Measurements from ENCODE around the gene PRRT2. TPM values are rescaled to one million over a fixed set of nuclear protein-coding genes. Genes with fewer than 3 reads are reported as not detected.
A peak's percentile ranks its signal among the peaks of the same experiment; 100 is the strongest.

Gene PRRT2
- total RNA-seq, 1 experiment from 2014 or later = 6.2 TPM

- no peak for DNase-seq (ENCODE audit: low spot score)
- in situ Hi-C loops (cut with HindIII; ENCODE audit: low sequenced_read_pairs) = no loop called here
These were observed 39.0 kb downstream of the PRRT2 start for GRCh38 chr16:29850998-29851397.

- DNase-seq (ENCODE audit: low spot score) = peak; percentile 94
- in situ Hi-C loops (cut with HindIII; ENCODE audit: low sequenced_read_pairs) = no loop called here
These were observed 40.7 kb downstream of the PRRT2 start for GRCh38 chr16:29852654-29853053.

- in situ Hi-C loops (cut with HindIII; ENCODE audit: low sequenced_read_pairs) = no loop called here
- no peak for DNase-seq (ENCODE audit: low spot score)
These were observed 42.6 kb downstream of the PRRT2 start for GRCh38 chr16:29854520-29855100.

DNA sequence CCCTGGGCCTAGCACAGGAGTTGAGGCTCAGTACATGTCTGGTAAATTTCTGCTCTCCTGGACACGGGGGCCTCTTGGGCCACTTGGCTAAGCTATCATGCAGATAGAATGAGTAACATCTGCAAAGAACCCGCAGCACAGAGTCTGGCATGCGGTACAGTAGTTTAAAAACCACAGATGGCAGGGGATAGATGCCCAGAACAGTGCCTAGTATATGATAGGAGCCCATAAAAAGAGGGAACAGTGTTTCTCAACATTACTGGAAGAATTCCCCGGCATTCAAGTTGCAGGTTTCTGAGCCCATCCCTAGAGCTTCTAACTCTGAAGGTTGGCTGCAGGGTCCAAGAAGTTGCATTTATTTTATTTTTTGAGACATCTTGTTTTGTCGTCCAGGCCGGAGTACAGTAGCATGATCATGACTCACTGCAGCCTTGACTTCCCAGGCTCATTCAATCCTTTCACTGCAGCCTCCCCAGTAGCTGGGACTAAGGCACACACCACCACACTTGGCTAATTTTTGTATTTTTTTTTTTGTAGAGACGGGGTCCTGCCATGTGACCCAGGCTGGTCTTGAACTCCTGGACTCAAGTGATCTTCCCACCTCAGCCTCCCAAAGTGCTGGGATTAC is 45.3 kb downstream of the PRRT2 start:
- DNase-seq (ENCODE audit: low spot score) = no peak
- in situ Hi-C loops (cut with HindIII; ENCODE audit: low sequenced_read_pairs) = no loop called here

- DNase-seq (ENCODE audit: low spot score) = no peak
- in situ Hi-C loops (cut with HindIII; ENCODE audit: low sequenced_read_pairs) = no loop called here
These were observed 46.3 kb downstream of the PRRT2 start for GRCh38 chr16:29858149-29858849.

DNA sequence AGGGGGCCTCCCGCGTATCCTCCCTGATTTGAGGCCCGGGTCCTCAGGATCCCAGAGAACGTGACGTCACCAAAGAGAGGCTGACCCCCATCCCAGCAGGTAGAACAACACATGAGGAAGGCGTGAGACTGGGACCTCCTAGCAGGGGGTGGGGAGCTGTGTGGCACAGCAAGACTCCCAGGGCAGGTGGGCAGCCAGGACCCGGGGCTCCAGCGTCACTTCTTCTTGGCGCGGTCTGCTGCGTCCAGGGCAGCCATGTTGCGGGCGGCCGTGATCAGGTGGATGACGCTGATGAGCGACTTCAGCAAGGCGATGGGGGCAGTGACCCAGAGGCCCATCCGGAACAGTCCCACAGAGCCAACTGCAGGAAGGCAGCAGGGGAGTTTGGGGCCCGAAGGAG is 47.0 kb downstream of the PRRT2 start:
- DNase-seq (ENCODE audit: low spot score) = no peak
- in situ Hi-C loops (cut with HindIII; ENCODE audit: low sequenced_read_pairs) = no loop called here

GRCh38 chr16:29860218-29860617 is 48.2 kb downstream of the PRRT2 start:
- in situ Hi-C loops (cut with HindIII; ENCODE audit: low sequenced_read_pairs) = no loop called here
- DNase-seq (ENCODE audit: low spot score) = peak; percentile 35

DNA sequence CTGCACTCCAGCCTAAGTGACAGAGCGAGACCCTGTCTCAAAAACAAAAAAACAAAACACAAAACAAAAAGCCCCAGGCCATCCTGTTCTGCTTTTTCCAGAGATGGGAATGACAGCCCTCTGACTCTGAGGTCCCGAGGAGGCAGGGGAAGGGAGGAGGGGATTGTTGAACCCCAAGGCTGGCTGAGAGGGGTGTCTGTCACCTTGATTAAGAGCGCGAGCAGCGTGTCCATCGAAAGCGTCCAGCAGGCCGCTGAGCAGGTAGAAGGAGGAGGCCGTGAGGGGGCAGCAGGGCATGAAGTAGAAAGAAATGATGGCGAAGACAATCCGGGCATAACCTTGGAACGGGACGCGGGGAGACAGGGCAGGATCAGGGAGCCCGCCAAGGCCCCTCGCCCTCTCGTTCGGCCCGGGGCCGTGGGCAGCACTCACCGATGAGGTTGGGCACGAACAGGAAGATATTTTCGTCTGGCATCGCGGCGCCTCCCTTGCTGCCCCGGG is 50.4 kb downstream of the PRRT2 start:
- in situ Hi-C loops (cut with HindIII; ENCODE audit: low sequenced_read_pairs) = no loop called here
- peak; percentile 75 for DNase-seq (ENCODE audit: low spot score)

DNA sequence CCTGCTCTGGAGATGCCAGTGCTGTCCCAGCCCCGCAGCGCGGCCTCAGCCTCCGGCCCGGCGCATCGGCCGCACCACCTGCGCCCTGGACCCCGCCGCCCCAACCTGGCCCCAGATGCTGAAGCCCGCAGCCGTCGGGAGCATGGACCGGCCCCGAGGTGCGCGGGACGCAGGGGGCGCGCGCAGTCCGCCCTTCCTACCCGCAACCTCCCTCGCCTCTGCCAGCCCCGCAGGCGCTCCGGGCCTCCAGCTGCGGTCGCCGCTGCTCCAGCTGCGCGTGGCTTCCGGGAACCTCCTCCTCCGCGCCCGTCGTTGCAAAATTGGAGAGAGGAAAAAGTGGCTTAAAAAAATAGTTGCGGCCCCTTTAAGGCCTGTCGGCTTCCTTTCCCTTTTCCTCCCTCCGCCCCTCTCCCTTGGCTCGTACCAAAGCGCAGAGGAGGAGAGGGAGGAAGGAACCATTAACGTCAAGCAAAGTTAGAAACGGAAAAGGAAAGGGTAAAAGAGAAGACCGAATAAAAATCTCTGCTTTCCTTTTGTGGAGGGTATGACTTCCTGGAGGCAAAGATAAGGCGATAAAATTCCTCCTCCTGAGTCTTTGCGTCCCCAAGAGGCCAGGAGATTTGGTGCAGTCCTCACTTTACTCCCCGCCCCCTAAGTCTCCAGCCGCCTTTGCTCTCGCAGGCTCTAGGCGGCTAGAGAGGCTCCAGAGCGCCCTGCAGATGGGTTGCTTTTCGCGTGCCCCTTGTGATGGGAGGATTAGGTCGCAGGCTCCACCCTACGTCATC is 51.1 kb downstream of the PRRT2 start, which contains the start of gene CDIPT:
CDIPT (minus strand) TSS at position 343 of the 785 bp plus-strand sequence. CDS start 369 bp downstream, outside the sequence.
- in situ Hi-C loops (cut with HindIII; ENCODE audit: low sequenced_read_pairs) = no loop called here
- DNase-seq (ENCODE audit: low spot score) = peak; percentile 99

GRCh38 chr16:29863669-29863984 is 51.6 kb downstream of the PRRT2 start:
- in situ Hi-C loops (cut with HindIII; ENCODE audit: low sequenced_read_pairs) = no loop called here
- DNase-seq (ENCODE audit: low spot score) = no peak

GRCh38 chr16:29864205-29864604 is 52.2 kb downstream of the PRRT2 start:
- in situ Hi-C loops (cut with HindIII; ENCODE audit: low sequenced_read_pairs) = no loop called here
- no peak for DNase-seq (ENCODE audit: low spot score)

Other genes starting within 250 kb of the PRRT2 start
- gene SPN, start 148.9 kb upstream of the PRRT2 start, total RNA-seq (2014; rRNA removed; shearing (Covaris generic)) = 0.37 TPM in 1 of 2 replicates, not detected in the other
- 96.6 and 105 TPM in 2 replicates for gene QPRT, start 133.0 kb upstream of the PRRT2 start, total RNA-seq (2014; rRNA removed; shearing (Covaris generic))
- gene C16orf54, start 66.2 kb upstream of the PRRT2 start, total RNA-seq (2014; rRNA removed; shearing (Covaris generic)) = not detected in 2 replicates
- gene ZG16, start 33.9 kb upstream of the PRRT2 start, total RNA-seq (2014; rRNA removed; shearing (Covaris generic)) = not detected in 2 replicates
- gene KIF22, start 21.4 kb upstream of the PRRT2 start, total RNA-seq (2014; rRNA removed; shearing (Covaris generic)) = 169 and 171 TPM in 2 replicates
- gene MAZ, start 5.7 kb upstream of the PRRT2 start, total RNA-seq (2014; rRNA removed; shearing (Covaris generic)) = 469 and 478 TPM in 2 replicates
- 69.9 and 78.4 TPM in 2 replicates for gene PAGR1, start 4.0 kb downstream of the PRRT2 start, total RNA-seq (2014; rRNA removed; shearing (Covaris generic))
- 17.2 and 32.7 TPM in 2 replicates for gene MVP, start 8.3 kb downstream of the PRRT2 start, total RNA-seq (2014; rRNA removed; shearing (Covaris generic))
- gene CDIPT, start 51.0 kb downstream of the PRRT2 start, total RNA-seq (2014; rRNA removed; shearing (Covaris generic)) = 47.7 and 56.2 TPM in 2 replicates
- 43.5 and 50.4 TPM in 2 replicates for gene SEZ6L2, start 87.4 kb downstream of the PRRT2 start, total RNA-seq (2014; rRNA removed; shearing (Covaris generic))
- 25.5 and 28.5 TPM in 2 replicates for gene ASPHD1, start 88.3 kb downstream of the PRRT2 start, total RNA-seq (2014; rRNA removed; shearing (Covaris generic))
- 3.2 and 3.9 TPM in 2 replicates for gene KCTD13, start 114.0 kb downstream of the PRRT2 start, total RNA-seq (2014; rRNA removed; shearing (Covaris generic))
- gene TMEM219, start 149.9 kb downstream of the PRRT2 start, total RNA-seq (2014; rRNA removed; shearing (Covaris generic)) = 78.5 and 123 TPM in 2 replicates
- 59.3 and 61.8 TPM in 2 replicates for gene TAOK2, start 161.7 kb downstream of the PRRT2 start, total RNA-seq (2014; rRNA removed; shearing (Covaris generic))
- 15.0 and 16.7 TPM in 2 replicates for gene HIRIP3, start 183.4 kb downstream of the PRRT2 start, total RNA-seq (2014; rRNA removed; shearing (Covaris generic))
- gene INO80E, start 184.0 kb downstream of the PRRT2 start, total RNA-seq (2014; rRNA removed; shearing (Covaris generic)) = 72.4 and 97.0 TPM in 2 replicates
- not detected in 2 replicates for gene DOC2A, start 198.8 kb downstream of the PRRT2 start, total RNA-seq (2014; rRNA removed; shearing (Covaris generic))
- gene C16orf92, start 211.0 kb downstream of the PRRT2 start, total RNA-seq (2014; rRNA removed; shearing (Covaris generic)) = not detected in 2 replicates
- 1.3 TPM in 1 of 2 replicates, not detected in the other for gene TLCD3B, start 219.1 kb downstream of the PRRT2 start, total RNA-seq (2014; rRNA removed; shearing (Covaris generic))

Measured in G401 (cell line).